LNCAP (cell line): Measurements from ENCODE around the gene TMEM131.

Source experiments
- TF ChIP-seq, protein P1 (sequence below): fragments of 450-650 bp; IDR thresholded peaks from 2 replicates; pipeline ENCODE4 v1.5.1; 2017; ENCODE audit warnings: mild to moderate bottlenecking

TMEM131 gene

GRCh38 chr2:97801028-97801427 is 194.7 kb downstream of the TMEM131 start:
- TF ChIP-seq, protein P1, sequence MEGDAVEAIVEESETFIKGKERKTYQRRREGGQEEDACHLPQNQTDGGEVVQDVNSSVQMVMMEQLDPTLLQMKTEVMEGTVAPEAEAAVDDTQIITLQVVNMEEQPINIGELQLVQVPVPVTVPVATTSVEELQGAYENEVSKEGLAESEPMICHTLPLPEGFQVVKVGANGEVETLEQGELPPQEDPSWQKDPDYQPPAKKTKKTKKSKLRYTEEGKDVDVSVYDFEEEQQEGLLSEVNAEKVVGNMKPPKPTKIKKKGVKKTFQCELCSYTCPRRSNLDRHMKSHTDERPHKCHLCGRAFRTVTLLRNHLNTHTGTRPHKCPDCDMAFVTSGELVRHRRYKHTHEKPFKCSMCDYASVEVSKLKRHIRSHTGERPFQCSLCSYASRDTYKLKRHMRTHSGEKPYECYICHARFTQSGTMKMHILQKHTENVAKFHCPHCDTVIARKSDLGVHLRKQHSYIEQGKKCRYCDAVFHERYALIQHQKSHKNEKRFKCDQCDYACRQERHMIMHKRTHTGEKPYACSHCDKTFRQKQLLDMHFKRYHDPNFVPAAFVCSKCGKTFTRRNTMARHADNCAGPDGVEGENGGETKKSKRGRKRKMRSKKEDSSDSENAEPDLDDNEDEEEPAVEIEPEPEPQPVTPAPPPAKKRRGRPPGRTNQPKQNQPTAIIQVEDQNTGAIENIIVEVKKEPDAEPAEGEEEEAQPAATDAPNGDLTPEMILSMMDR, result no peak

GRCh38 chr2:97798416-97798815 is 197.3 kb downstream of the TMEM131 start:
- TF ChIP-seq, protein P1, result no peak

DNA sequence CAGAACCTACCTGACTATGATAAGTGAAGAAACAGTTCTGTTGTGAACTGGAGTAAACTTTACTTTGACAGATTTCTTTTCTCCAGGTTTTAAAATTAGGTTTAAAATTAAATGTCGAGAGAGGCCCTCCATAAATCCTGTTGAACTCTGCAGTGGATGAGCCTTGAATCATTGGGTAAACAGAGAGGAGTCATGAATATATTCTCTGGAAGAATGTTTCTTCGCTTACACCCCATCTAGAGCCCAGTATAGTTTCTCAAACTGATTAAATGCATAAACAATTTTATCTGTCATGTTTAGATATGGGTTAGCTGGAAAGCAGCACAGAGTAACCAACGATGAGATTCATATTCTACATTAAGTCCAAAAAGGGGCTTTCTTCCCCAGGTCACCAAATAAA is 198.4 kb downstream of the TMEM131 start:
- TF ChIP-seq, protein P1, result no peak

GRCh38 chr2:97796465-97797126 is 199.2 kb downstream of the TMEM131 start:
- TF ChIP-seq, protein P1, result no peak

DNA sequence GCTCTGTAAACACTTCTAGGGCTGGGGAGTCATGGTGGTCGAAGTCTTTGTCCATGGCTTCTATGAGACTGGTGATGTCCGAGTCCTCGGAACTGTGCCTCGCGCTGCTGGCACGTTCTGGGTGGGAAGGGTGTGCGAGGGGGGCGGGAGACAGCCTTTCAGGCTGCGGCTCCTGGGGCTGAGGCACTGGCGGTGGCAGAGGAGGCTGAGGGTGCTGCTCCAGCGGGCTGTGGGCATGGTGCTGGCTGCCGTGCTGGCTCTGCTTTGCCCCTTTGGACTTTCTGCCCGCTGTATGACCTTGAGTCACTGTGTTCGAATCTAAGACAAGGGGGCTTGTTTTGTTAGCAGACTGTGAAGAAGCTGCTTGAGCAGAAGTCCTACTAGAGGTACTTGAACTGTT is 203.3 kb downstream of the TMEM131 start:
- TF ChIP-seq, protein P1, result no peak

- TF ChIP-seq, protein P1, result no peak
Measured at GRCh38 chr2:97788986-97789644, 206.6 kb downstream of the TMEM131 start.

- TF ChIP-seq, protein P1, result no peak
Measured at GRCh38 chr2:97785818-97786217, 209.9 kb downstream of the TMEM131 start.
